ENCODE data around the gene PLA2G6.

Gene PLA2G6

GRCh38 chr22:38108561-38109319 lies 72.9 kb downstream of the PLA2G6 start:
- DNase-seq: no peak

DNA sequence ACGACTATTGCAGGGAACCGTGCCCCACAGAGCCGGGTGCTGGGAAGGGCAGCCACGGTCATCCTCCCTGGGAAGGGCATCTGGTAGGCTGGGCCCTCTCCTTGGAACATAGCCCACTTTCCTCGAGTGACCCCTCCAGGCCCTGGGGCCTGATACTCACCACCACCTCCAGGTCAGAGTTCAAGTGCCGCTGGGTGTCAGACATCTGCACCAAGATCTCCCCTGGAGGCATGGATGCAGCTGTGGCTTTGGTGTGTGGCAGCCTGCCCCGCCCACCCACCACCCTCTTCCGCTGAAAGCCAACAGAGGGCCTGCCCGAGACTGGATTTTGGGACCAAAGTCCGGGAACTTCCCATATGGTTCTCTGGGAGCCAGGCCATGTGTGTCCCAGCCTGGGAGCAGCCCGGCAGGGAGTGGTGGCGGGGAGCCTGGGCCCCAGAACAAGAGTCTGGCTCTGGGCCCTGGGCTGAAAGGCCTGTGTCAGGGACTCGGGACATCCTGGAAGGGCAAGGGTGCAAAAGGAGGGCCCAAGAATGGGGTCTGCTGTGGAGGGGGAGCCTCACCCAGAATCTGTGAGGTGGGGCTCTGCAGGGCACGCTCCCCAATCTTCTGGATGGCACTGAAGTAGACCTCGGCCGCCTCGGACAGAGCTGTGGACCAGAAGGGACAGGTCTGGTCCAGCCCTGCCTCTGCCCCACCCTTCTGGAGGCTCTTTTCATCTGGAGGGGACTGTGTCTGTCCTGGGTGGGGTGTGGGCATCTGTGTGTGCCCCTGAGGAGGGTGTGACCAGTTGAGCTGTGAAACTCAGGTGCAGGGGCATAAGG lies 73.7 kb downstream of the PLA2G6 start:
- DNase-seq: no peak

DNA sequence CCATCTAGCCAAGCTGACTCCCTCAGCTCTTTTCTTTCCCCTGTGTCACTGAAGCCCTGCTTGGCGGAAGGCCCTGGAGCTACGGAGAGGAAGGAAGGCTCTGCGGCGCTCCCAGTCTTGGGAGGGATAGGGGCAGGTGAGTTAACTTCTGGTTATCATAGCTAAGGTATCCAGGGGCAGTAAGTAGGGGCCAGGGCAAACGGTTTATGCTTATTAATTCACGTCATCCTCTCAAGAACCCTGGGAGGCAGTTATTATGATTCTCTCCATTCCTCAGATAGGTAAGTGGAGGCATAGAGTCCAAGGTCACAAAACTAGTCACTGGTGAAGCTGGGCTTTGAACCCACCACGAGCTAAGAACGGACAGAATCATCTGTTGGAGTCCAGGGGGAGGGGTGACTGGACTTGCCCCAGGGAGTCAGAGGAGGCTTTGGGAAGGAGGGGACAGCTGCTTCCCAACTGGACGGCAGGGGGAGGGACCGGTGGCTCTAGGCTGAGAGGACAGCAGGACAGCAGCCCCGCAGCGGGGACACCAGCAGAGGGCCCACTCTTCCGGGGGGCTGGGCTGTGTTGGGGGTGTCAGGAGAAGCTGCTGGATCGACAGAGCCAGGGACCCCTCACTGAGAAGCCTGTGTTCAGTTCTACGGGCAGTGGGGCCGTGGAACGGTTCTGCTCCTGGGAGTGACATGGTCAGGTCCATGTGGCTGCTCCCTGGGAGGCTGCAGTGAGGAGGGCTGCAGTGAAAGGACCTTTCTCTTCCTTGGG lies 74.6 kb downstream of the PLA2G6 start:
- no peak for DNase-seq

DNA sequence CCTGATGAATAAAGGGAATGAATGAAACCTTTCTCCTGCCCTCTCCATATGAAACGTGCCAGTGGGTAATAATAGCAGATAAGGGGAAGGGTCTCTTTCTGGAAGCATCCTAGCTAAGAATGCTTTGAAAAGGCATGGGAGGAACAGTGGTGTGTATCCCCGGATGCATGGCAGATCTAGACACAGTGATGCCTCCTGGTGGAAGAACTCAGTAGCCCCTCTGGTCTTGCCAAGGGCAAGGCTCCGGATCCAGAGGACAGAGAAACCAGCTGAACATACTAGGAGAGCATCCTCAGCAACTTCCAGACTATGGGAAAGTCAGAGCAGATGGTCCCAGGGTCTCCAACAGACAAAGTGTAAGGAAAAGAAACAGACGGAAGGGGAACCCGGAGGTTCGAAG lies 77.5 kb downstream of the PLA2G6 start:
- DNase-seq: no peak

- no peak for DNase-seq
Observed at GRCh38 chr22:38103641-38104040, 78.0 kb downstream of the PLA2G6 start.

DNA sequence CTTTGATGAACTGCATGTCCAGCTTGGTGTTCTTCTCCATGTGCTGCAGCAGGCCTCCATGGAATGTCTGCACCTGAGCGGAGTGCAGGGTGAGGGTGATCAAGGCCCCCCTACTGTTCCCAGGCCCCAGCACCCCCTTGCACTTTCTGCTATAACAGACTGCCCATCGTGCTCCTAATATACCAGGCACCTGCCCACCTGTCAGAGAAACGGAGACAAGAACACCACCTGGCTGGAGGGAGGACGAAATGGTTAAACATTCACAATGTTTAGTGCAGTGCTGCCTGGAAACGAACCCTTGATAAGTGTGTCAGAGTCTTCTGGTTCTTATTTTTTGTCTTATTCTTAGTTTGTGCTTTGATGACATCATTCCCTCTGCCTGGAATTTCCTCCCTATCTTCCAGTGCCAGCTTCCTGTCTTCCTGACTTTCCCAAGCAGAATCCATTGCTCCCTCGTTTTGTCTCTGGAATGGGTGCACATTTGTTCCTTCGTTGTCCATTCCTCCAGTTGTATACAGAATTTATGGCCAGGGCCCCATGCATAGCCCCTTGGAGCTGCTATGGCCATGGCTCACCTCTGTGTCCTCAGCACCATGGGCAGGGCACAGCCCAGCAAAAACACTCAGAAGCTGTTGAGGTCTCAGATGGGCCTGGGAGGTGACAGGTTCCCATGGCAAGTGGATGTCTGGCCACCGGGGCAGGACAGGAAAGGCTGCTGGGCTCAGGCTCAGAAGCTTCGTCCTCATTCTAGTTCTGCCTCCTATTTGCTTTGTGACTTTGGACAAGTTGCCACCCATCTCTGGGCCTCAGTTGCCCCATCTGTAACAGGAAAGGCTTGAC lies 83.0 kb downstream of the PLA2G6 start:
- no peak for DNase-seq

DNA sequence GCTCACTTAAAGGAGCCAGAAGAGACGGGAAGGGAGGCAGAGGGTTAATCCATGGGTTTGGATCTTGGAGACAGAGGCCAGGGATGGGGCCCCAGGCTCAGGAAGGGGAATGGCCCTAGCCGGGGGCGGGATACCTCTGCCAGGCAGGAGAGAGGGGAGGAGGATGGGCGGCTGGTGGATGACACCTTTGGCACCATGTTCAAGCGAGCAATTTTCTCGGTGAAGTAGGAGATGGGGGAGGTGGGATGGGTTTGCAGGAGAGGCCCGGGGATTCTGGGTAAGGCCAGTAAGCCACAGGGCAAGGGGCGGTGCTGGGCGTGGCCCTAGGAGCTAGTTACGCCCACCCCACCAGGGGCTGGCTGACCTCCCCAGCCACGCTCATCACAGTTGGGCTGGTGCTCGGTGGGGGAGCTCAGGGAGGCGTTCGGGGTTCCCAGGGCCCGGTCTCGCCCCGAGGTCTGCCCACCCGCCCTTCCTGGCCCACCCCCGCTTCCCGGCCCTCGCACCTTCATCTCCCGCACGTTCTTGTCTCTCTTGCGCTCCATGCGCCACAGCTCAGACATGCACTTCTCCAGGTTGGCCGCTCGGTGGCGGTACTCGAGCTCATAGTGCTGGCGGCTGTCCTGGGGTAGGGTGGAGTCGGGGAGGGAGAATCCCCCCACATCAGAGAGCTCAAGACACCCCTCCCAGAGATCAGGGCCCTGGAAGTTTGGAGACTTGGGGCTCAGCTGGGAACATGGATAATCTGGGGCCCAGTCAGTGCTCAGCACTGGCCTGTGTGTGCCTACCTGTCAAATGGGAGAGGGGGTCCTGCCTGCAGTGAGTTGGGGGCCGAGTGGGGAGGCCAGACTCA lies 83.8 kb downstream of the PLA2G6 start:
- DNase-seq: no peak

- no peak for DNase-seq
Observed at GRCh38 chr22:38097058-38097457, 84.6 kb downstream of the PLA2G6 start.

DNA sequence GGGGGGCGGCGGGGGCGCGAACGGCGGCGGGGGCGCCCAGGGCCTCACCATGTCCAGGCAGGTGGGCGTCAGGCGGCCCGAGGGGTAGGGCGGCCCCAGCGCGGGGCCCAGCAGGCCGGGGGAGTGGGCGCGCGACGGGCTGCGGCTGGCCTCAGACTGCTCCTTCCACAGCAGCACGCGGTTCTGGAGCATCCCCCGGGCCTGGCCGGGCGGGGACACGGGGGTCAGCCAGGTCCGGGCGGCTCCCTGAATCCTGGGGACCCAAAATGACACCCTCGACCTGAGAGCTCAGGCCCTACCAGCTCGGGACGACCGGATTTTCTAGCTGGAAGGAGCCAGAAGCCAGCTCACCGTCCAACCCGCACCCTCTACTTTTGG lies 92.2 kb downstream of the PLA2G6 start:
- no peak for DNase-seq

GRCh38 chr22:38088629-38089473 lies 92.8 kb downstream of the PLA2G6 start:
- no peak for DNase-seq

DNA sequence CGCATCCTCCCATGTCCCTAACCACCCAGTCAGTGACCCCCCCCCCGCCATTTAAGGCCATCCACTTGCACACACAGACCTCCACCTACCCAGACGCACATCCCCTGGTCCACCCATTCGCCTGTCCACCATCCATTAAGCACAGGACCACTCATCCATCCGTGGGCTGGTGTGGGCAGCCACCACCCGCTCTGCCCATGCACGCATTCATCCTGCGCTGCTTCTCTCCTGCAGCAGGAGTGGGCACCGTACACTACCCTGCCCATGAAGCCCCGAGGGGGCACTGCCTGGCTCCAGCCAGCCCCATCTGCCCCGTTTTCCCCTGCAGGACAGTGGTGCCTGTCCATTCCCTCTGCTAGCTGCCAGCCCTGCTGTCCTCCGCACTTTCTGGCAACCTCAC lies 93.8 kb downstream of the PLA2G6 start:
- DNase-seq: no peak

GRCh38 chr22:38086942-38087341 lies 94.7 kb downstream of the PLA2G6 start:
- DNase-seq: no peak

DNA sequence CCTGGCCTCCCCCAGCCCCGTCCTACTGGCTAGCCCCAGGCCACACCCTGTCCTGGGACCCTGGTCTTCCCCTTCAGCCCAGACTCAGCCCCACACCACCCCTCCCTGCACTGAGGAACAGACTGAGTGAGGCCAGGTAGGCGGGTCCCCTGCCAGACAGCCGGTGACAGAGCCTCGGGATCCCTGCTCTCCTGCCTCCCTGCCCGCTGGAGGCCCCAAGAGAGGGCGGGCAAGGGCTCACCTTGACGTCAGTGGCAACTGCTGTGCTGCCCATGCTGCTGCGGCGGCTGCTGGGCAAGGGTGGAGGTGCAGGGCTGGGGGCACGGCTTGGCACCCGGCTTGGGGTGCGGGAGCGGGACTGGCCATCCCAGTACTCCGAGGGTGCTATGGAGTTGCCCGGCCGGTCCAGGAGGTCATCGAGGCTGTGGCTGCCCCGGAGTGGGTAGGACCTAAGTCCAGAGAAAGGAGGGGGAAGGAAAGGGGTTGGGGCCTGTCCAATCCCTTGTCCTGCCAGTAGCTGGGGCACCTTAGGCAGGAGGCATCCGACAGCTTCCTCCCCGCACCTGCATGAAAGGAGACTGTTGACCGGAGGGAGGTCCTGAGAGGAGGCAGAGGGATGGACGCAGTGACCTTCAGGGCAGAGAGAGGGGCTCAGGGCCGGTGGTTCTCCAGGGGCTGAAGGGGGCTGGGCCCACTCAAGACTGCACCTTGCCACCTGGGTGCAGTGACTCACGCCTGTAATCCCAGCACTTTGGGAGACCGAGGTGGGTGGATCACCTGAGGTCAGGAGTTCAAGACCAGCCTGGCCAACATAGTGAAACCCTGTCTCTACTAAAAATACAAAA lies 95.4 kb downstream of the PLA2G6 start:
- DNase-seq: no peak

GRCh38 chr22:38085501-38085900 lies 96.1 kb downstream of the PLA2G6 start:
- DNase-seq: no peak

GRCh38 chr22:38085056-38085455 lies 96.6 kb downstream of the PLA2G6 start:
- no peak for DNase-seq

GRCh38 chr22:38083931-38084631 lies 97.5 kb downstream of the PLA2G6 start, which contains the start of gene SLC16A8:
SLC16A8 (minus strand) TSS chr22:38084184; CDS start chr22:38082873, 1,311 bp downstream.
- DNase-seq: no peak

GRCh38 chr22:38082986-38083710 lies 98.5 kb downstream of the PLA2G6 start:
- DNase-seq: no peak
